Stimulated activated CD4-positive, alpha-beta T cell treated with anti-CD3 and anti-CD28 coated beads, Interleukin-15, amount 100 ng/mL, for 1 hour (primary cell): ENCODE results near the gene BTD.
"Not testable (repeated sequence)": the region's sequence is repeated elsewhere in the genome, so short reads cannot be mapped to it uniquely, and the experiment has no call there.

Experiments used
- DNase-seq, 2 donors: peaks; one replicate each; pipeline ENCODE4 v3.0.0-alpha.2; 2020; ENCODE audit warnings: low read depth in 1 of 2, low spot score in 1 of 2

Gene BTD

GRCh38 chr3:15602816-15603215, 1.3 kb downstream of the BTD start:
- DNase-seq, result not testable (repeated sequence)

GRCh38 chr3:15604584-15604983, 3.0 kb downstream of the BTD start:
- not testable (repeated sequence) for DNase-seq

- DNase-seq, result no peak
Measured at GRCh38 chr3:15606434-15606891, 4.9 kb downstream of the BTD start.

- DNase-seq, result no peak
Measured at GRCh38 chr3:15610082-15610759, 8.7 kb downstream of the BTD start.

- DNase-seq, result no peak
Measured at GRCh38 chr3:15611018-15611417, 9.5 kb downstream of the BTD start.

- DNase-seq, result no peak
Measured at GRCh38 chr3:15612001-15612400, 10.5 kb downstream of the BTD start.

- no peak for DNase-seq
Measured at GRCh38 chr3:15614958-15615357, 13.4 kb downstream of the BTD start.

- no peak for DNase-seq
Measured at GRCh38 chr3:15616053-15616452, 14.5 kb downstream of the BTD start.

- not testable (repeated sequence) for DNase-seq
Measured at GRCh38 chr3:15619659-15620464, 18.3 kb downstream of the BTD start.

GRCh38 chr3:15623535-15624440, 22.2 kb downstream of the BTD start:
- DNase-seq, result no peak

GRCh38 chr3:15628967-15629366, 27.4 kb downstream of the BTD start:
- DNase-seq, result no peak

- DNase-seq, result peak in 1 of 2 donors; percentile 29
Measured at GRCh38 chr3:15629860-15630597, 28.5 kb downstream of the BTD start.

GRCh38 chr3:15630646-15631350, 29.3 kb downstream of the BTD start:
- DNase-seq, result no peak

- DNase-seq, result no peak
Measured at GRCh38 chr3:15631426-15632211, 30.1 kb downstream of the BTD start.

GRCh38 chr3:15632212-15632580, 30.7 kb downstream of the BTD start:
- no peak for DNase-seq

- DNase-seq, result no peak
Measured at GRCh38 chr3:15633159-15633558, 31.6 kb downstream of the BTD start.

GRCh38 chr3:15633766-15634598, 32.4 kb downstream of the BTD start:
- DNase-seq, result no peak

- DNase-seq, result no peak
Measured at GRCh38 chr3:15634671-15635070, 33.1 kb downstream of the BTD start.
